GM23248 (cell line): ENCODE results near the gene SCN4B.

Experiments used
- EZH2 ChIP-seq: fragments of 200-600 bp; sonication (generic); IDR thresholded peaks from 2 replicates; pipeline ENCODE4 v1.6.1; 2018; ENCODE audit warnings: antibody characterized with exemption, mild to moderate bottlenecking; ENCODE audit not compliant: insufficient read depth, poor library complexity, severe bottlenecking
- EZH2phosphoT487 ChIP-seq: fragments of 200-600 bp; sonication (generic); IDR thresholded peaks from 2 replicates; pipeline ENCODE4 v1.6.1; 2018; ENCODE audit warnings: antibody characterized with exemption, moderate library complexity, mild to moderate bottlenecking, low read depth; ENCODE audit not compliant: insufficient read depth

DNA sequence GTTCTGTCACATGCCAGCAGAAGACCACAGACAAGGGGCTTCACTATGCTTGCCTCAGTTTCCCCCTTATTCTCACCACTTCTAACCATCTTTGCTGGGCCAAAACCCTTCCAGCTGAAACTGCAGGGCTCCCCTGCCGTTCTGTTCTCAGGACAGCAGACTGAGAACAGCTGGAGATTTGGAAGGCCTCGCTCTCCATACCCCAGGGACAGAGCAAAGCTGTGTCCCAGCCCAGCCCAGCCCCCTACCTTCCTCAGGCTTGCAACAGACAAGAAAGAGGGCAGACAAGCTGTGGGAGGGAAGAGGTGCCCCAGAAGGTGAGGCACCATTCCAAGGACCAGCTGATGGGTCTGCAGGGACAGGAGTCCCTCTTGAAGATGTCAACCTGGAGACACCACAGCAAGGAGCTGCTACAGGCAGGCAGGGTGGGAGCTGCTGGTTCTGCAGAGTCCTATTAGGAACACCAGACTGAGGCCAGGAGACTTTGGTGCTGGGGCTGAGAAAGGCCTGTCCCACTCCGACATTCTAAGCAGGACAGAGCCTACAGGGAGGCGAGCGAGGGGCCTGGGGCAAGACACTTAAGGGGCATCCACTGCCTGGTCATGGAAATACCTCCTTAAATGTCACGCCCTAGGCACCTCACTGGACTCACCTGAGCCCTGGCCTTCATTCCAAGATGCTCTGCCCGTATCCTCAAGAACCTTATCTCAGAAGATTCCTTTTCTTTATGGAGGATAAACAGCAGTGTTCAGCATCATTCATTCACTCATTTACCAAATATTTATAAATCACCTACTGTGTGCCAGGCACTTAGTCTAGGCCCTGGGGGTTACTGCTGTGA is 16.9 kb upstream of the SCN4B start:
- TF ChIP-seq EZH2 (no peak), EZH2phosphoT487 (no peak)
